ENCODE measurements around the gene CELF2. TPM values are rescaled to one million over a fixed set of nuclear protein-coding genes. Genes with fewer than 3 reads are reported as not detected.

The CELF2 gene
- polyA plus RNA-seq, 1 donor from 2014 or later = 55.5 TPM

DNA sequence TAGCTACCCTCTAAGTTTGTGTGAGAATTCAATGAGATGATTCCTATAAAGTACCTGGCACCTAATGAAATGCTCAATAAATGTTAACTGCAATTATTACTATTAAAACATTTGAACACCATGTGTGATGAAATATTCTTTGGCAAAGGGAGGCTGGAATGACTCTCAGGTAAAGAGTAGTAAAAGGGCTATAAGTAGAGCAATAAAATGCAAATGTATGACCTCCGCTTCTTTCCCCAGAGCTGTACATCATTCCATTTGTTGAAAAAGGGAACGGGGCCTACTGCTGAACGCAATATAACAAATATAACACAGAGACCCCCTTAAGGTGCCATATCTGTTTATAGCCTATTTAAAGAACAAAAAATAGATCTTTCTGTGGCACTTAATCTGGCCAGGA, 27.8 kb downstream of the CELF2 start:
- no peak overlapping the region for H3K4me2 ChIP-seq (ENCODE audit: low read length)
- no peaks in the 10 kb centered on the region for H3K36me3 ChIP-seq (ENCODE audit: insufficient read depth, low read length)
- peaks cover 19% of the 10 kb centered on the region for H3K79me2 ChIP-seq (replicated peaks; ENCODE audit: insufficient read depth, low read length)
- H3K4me3 ChIP-seq (ENCODE audit: low read length) = no peak overlapping the region
- no peaks in the 10 kb centered on the region for H3F3A ChIP-seq (ENCODE audit: insufficient read depth, low read length, poor library complexity, severe bottlenecking)
- no peaks in the 10 kb centered on the region for H3K9me2 ChIP-seq (ENCODE audit: insufficient read depth, low read length)
- H3K27ac ChIP-seq (ENCODE audit: low read length) = no peak overlapping the region
- H3K9me3 ChIP-seq (ENCODE audit: low read length) = no peaks in the 10 kb centered on the region
- H4K20me1 ChIP-seq (ENCODE audit: insufficient read depth) = no peaks in the 10 kb centered on the region
- TF ChIP-seq SMC3 (conservative IDR thresholded peaks at IDR 0.05; ENCODE audit: poor library complexity) (no peak), MXI1 (conservative IDR thresholded peaks at IDR 0.05; ENCODE audit: poor library complexity, severe bottlenecking) (no peak), EZH2 (IDR thresholded peaks at IDR 0.05; ENCODE audit: borderline replicate concordance, insufficient read depth, low read length, poor library complexity, severe bottlenecking) (no peak), TAF1 (IDR thresholded peaks at IDR 0.05; ENCODE audit: low read depth) (no peak), POLR2AphosphoS5 (IDR thresholded peaks at IDR 0.05) (no peak), EP300 (conservative IDR thresholded peaks at IDR 0.05; ENCODE audit: poor library complexity, severe bottlenecking) (no peak), RAD21 (conservative IDR thresholded peaks at IDR 0.05) (no peak)
- TF ChIP-seq, protein P1, sequence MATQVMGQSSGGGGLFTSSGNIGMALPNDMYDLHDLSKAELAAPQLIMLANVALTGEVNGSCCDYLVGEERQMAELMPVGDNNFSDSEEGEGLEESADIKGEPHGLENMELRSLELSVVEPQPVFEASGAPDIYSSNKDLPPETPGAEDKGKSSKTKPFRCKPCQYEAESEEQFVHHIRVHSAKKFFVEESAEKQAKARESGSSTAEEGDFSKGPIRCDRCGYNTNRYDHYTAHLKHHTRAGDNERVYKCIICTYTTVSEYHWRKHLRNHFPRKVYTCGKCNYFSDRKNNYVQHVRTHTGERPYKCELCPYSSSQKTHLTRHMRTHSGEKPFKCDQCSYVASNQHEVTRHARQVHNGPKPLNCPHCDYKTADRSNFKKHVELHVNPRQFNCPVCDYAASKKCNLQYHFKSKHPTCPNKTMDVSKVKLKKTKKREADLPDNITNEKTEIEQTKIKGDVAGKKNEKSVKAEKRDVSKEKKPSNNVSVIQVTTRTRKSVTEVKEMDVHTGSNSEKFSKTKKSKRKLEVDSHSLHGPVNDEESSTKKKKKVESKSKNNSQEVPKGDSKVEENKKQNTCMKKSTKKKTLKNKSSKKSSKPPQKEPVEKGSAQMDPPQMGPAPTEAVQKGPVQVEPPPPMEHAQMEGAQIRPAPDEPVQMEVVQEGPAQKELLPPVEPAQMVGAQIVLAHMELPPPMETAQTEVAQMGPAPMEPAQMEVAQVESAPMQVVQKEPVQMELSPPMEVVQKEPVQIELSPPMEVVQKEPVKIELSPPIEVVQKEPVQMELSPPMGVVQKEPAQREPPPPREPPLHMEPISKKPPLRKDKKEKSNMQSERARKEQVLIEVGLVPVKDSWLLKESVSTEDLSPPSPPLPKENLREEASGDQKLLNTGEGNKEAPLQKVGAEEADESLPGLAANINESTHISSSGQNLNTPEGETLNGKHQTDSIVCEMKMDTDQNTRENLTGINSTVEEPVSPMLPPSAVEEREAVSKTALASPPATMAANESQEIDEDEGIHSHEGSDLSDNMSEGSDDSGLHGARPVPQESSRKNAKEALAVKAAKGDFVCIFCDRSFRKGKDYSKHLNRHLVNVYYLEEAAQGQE (IDR thresholded peaks at IDR 0.05; ENCODE audit: borderline replicate concordance) = no peak
- TF ChIP-seq, protein P2, sequence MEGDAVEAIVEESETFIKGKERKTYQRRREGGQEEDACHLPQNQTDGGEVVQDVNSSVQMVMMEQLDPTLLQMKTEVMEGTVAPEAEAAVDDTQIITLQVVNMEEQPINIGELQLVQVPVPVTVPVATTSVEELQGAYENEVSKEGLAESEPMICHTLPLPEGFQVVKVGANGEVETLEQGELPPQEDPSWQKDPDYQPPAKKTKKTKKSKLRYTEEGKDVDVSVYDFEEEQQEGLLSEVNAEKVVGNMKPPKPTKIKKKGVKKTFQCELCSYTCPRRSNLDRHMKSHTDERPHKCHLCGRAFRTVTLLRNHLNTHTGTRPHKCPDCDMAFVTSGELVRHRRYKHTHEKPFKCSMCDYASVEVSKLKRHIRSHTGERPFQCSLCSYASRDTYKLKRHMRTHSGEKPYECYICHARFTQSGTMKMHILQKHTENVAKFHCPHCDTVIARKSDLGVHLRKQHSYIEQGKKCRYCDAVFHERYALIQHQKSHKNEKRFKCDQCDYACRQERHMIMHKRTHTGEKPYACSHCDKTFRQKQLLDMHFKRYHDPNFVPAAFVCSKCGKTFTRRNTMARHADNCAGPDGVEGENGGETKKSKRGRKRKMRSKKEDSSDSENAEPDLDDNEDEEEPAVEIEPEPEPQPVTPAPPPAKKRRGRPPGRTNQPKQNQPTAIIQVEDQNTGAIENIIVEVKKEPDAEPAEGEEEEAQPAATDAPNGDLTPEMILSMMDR (IDR thresholded peaks at IDR 0.05; ENCODE audit: poor library complexity, severe bottlenecking) = no peak
- no peak overlapping the region for H2AFZ ChIP-seq (ENCODE audit: low read depth, low read length)
- H3K9ac ChIP-seq (ENCODE audit: low read length) = no peak overlapping the region
- no peaks in the 10 kb centered on the region for H3K27me3 ChIP-seq (ENCODE audit: insufficient read depth, low read depth, low read length)

DNA sequence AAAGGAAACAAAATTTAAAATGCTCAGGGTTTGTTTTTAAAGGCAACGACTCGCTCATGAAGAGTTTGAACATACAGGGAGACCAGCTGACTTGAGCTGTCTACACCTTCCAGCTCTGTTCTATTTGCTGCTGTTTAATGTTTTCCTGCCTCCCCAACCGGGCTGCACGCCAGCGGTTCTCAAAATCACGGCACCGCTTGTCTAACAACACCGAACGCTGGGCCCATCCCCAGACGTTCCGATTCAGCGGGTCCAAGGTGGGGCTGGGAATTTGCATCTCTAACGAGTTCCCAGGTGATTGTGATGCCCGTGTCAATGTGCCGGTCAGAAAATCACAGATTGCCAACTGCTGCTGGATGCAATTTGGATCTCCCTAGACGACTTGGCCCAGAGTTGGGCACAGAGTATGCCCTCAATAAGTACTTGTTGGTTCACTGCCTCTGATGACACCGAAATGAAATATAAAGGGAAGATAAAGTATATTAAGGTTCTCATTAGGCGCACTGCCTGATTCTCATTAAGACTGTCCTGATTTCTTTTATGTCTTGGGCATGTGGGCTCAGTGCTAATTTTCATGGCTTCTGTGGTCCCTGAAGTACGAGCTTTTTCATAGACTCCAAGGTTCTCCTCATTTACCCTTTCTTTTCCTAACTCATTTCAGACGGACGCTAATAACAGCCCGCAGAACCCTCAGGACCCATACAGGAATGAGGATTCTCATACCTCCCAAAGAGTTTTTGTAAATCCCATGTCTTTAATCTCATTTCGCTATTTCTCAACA, 28.5 kb downstream of the CELF2 start:
- TF ChIP-seq EP300 (conservative IDR thresholded peaks at IDR 0.05; ENCODE audit: poor library complexity, severe bottlenecking) (no peak), RAD21 (conservative IDR thresholded peaks at IDR 0.05) (no peak), SMC3 (conservative IDR thresholded peaks at IDR 0.05; ENCODE audit: poor library complexity) (no peak)
- H3K9me3 ChIP-seq (ENCODE audit: low read length) = no peaks in the 10 kb centered on the region
- H3K4me2 ChIP-seq (ENCODE audit: low read length) = no peak overlapping the region
- no peaks in the 10 kb centered on the region for H4K20me1 ChIP-seq (ENCODE audit: insufficient read depth)
- no peak overlapping the region for H3K27ac ChIP-seq (ENCODE audit: low read length)
- no peaks in the 10 kb centered on the region for H3F3A ChIP-seq (ENCODE audit: insufficient read depth, low read length, poor library complexity, severe bottlenecking)
- no peaks in the 10 kb centered on the region for H3K36me3 ChIP-seq (ENCODE audit: insufficient read depth, low read length)
- H3K9ac ChIP-seq (ENCODE audit: low read length) = no peak overlapping the region
- H3K4me3 ChIP-seq (ENCODE audit: low read length) = no peak overlapping the region
- H3K9me2 ChIP-seq (ENCODE audit: insufficient read depth, low read length) = no peaks in the 10 kb centered on the region
- peaks cover 19% of the 10 kb centered on the region for H3K79me2 ChIP-seq (replicated peaks; ENCODE audit: insufficient read depth, low read length)
- H3K27me3 ChIP-seq (ENCODE audit: insufficient read depth, low read depth, low read length) = no peaks in the 10 kb centered on the region
- H2AFZ ChIP-seq (ENCODE audit: low read depth, low read length) = no peak overlapping the region
